Progenitor cell of endocrine pancreas (in vitro differentiated cells): ENCODE measurements around the gene SLC15A2. TPM values are rescaled to one million over a fixed set of nuclear protein-coding genes. Genes with fewer than 3 reads are reported as not detected.
"Not testable (repeated sequence)": the region's sequence is repeated elsewhere in the genome, so short reads cannot be mapped to it uniquely, and the experiment has no call there.

Experiments used
- DNase-seq: peaks from one replicate; pipeline ENCODE4 v3.0.0; 2021; ENCODE audit warnings: low spot score; ENCODE audit not compliant: unreplicated experiment
- H3K27ac Mint-ChIP-seq: 2 replicates; pipeline ENCODE4 v1.8.0; 2021; ENCODE audit warnings: mild to moderate bottlenecking, moderate library complexity, mixed read lengths
- H3K27me3 Mint-ChIP-seq: 2 replicates; pipeline ENCODE4 v1.8.0; 2021; ENCODE audit warnings: mixed read lengths
- H3K36me3 Mint-ChIP-seq: 2 replicates; pipeline ENCODE4 v1.8.0; 2022; ENCODE audit warnings: mixed read lengths; ENCODE audit not compliant: insufficient read depth
- H3K4me1 Mint-ChIP-seq: 2 replicates; pipeline ENCODE4 v1.8.0; 2021; ENCODE audit warnings: low read depth, mixed read lengths
- H3K4me3 Mint-ChIP-seq: 2 replicates; pipeline ENCODE4 v1.8.0; 2021; ENCODE audit warnings: low read depth, mild to moderate bottlenecking, moderate library complexity, mixed read lengths
- H3K9me3 Mint-ChIP-seq: 2 replicates; pipeline ENCODE4 v1.8.0; 2021; ENCODE audit warnings: low read depth, mixed read lengths
- CTCF ChIP-seq: fragments of 200-600 bp; sonication (generic); IDR thresholded peaks from one replicate; pipeline ENCODE4 v1.5.0; 2021; ENCODE audit warnings: antibody characterized with exemption, mild to moderate bottlenecking; ENCODE audit not compliant: unreplicated experiment
- total RNA-seq: library from RNA; stranded (reverse); gene quantifications from 2 replicates; pipeline ENCODE4 v1.2.1, GENCODE V29; 2021

SLC15A2 gene
- total RNA-seq, 1 donor from 2014 or later, result 4.2 TPM

- H3K36me3 Mint-ChIP-seq, result peaks cover 8% of the 10 kb centered on the region
- DNase-seq, result no peak
- H3K4me1 Mint-ChIP-seq, result peaks cover 34% of the 10 kb centered on the region
- H3K9me3 Mint-ChIP-seq, result peaks cover 6% of the 10 kb centered on the region
- peaks cover 11% of the 10 kb centered on the region for H3K27me3 Mint-ChIP-seq
- H3K27ac Mint-ChIP-seq, result peak overlapping the region; percentile 72
- TF ChIP-seq CTCF, result no peak
- H3K4me3 Mint-ChIP-seq, result no peak overlapping the region
Measured at GRCh38 chr3:121924734-121925133, 30.5 kb downstream of the SLC15A2 start.

GRCh38 chr3:121926380-121926779, 32.2 kb downstream of the SLC15A2 start:
- Mint-ChIP-seq H3K9me3 (no peaks in the 10 kb centered on the region), H3K4me1 (peaks cover 32% of the 10 kb centered on the region), H3K36me3 (peaks cover 9% of the 10 kb centered on the region), H3K27me3 (peaks cover 9% of the 10 kb centered on the region), H3K4me3 (no peak overlapping the region), H3K27ac (no peak overlapping the region)
- DNase-seq, result no peak
- no peak for TF ChIP-seq CTCF

- Mint-ChIP-seq H3K4me1 (peaks cover 27% of the 10 kb centered on the region), H3K36me3 (peaks cover 11% of the 10 kb centered on the region)
- not testable (repeated sequence) for DNase-seq, H3K27ac Mint-ChIP-seq, H3K4me3 Mint-ChIP-seq, H3K27me3 Mint-ChIP-seq, H3K9me3 Mint-ChIP-seq
Measured at GRCh38 chr3:121938141-121938855, 44.1 kb downstream of the SLC15A2 start.

- TF ChIP-seq CTCF, result no peak
- no peaks in the 10 kb centered on the region for H3K27me3 Mint-ChIP-seq
- H3K36me3 Mint-ChIP-seq, result peaks cover 9% of the 10 kb centered on the region
- H3K9me3 Mint-ChIP-seq, result peaks cover 5% of the 10 kb centered on the region
- no peak overlapping the region for H3K4me3 Mint-ChIP-seq
- peaks cover 29% of the 10 kb centered on the region for H3K4me1 Mint-ChIP-seq
- DNase-seq, result no peak
- H3K27ac Mint-ChIP-seq, result peak overlapping the region; percentile 42
Measured at GRCh38 chr3:121941592-121941991, 47.4 kb downstream of the SLC15A2 start.

GRCh38 chr3:121942116-121942786, 48.0 kb downstream of the SLC15A2 start:
- peak overlapping the region; percentile 50 for H3K27ac Mint-ChIP-seq
- H3K9me3 Mint-ChIP-seq, result peaks cover 5% of the 10 kb centered on the region
- no peaks in the 10 kb centered on the region for H3K27me3 Mint-ChIP-seq
- H3K36me3 Mint-ChIP-seq, result peaks cover 9% of the 10 kb centered on the region
- H3K4me3 Mint-ChIP-seq, result no peak overlapping the region
- no peak for DNase-seq
- no peak for TF ChIP-seq CTCF
- H3K4me1 Mint-ChIP-seq, result peaks cover 29% of the 10 kb centered on the region
